ENCODE measurements around the gene GGTLC2.
"Not testable (repeated sequence)": the region's sequence is repeated elsewhere in the genome, so short reads cannot be mapped to it uniquely, and the experiment has no call there.

Gene GGTLC2

DNA sequence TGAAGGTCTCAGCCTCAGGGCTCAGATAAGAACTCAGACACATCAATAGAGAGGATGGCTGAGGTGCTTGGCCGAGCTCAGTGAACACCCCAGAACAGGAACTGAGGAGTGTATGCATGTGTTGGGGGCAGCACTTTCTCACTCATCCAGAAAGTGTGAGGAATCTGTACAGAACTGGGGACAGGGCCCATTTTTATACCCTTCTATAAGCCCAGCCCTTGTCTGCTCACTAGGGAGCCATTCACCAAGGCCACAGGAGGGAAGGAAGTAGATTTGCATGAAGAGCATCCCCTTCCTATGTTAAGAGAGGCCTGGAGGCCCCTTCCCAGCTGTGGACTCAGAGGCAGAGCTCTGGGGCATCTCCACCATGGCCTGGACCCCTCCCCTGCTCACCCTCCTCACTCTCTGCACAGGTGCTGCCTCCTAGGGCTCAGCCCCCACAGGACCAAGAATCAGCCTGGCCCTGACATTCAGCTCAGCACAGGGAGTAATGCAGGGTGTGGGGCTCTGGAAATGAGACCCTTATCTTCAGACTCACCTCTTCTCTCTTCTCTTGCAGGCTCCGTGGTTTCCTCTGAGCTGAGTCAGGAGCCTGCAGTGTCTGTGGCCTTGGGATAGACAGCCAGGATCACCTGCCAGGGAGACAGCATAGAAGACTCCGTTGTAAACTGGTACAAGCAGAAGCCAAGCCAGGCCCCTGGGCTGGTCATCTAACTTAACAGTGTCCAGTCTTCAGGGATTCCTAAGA lies 39.9 kb upstream of the GGTLC2 start:
- ChIA-PET CTCF (no interaction called here), POLR2A (no interaction called here)
- no peak for DNase-seq (ENCODE audit: extremely low spot score)
- TF ChIP-seq ARNT (IDR thresholded peaks at IDR 0.05), result no peak
- no peak for TF ChIP-seq BHLHE40 (IDR thresholded peaks at IDR 0.05; ENCODE audit: borderline replicate concordance)
- no peak for TF ChIP-seq ZNF384 (IDR thresholded peaks at IDR 0.05)
- TF ChIP-seq HDGF (IDR thresholded peaks at IDR 0.05; ENCODE audit: borderline replicate concordance), result no peak
- TF ChIP-seq L3MBTL2 (conservative IDR thresholded peaks at IDR 0.05), result no peak
- TF ChIP-seq NFRKB (IDR thresholded peaks at IDR 0.05), result no peak
- TF ChIP-seq, protein P1, sequence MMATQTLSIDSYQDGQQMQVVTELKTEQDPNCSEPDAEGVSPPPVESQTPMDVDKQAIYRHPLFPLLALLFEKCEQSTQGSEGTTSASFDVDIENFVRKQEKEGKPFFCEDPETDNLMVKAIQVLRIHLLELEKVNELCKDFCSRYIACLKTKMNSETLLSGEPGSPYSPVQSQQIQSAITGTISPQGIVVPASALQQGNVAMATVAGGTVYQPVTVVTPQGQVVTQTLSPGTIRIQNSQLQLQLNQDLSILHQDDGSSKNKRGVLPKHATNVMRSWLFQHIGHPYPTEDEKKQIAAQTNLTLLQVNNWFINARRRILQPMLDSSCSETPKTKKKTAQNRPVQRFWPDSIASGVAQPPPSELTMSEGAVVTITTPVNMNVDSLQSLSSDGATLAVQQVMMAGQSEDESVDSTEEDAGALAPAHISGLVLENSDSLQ (IDR thresholded peaks at IDR 0.05), result no peak
- TF ChIP-seq SP1 (IDR thresholded peaks at IDR 0.05), result no peak
- no peak for TF ChIP-seq ELF4 (IDR thresholded peaks at IDR 0.05)
- no peak for TF ChIP-seq CTBP1 (IDR thresholded peaks at IDR 0.05; ENCODE audit: borderline replicate concordance)
- TF ChIP-seq LEF1 (IDR thresholded peaks at IDR 0.05; ENCODE audit: borderline replicate concordance), result no peak
- no peak for TF ChIP-seq FOXM1 (IDR thresholded peaks at IDR 0.05; ENCODE audit: borderline replicate concordance)
- no peak for TF ChIP-seq SUZ12 (IDR thresholded peaks at IDR 0.05)
- no peak for TF ChIP-seq TARDBP (IDR thresholded peaks at IDR 0.05)
- TF ChIP-seq FOXA1 (IDR thresholded peaks at IDR 0.05), result no peak
- TF ChIP-seq FOXK2 (IDR thresholded peaks at IDR 0.05), result no peak

DNA sequence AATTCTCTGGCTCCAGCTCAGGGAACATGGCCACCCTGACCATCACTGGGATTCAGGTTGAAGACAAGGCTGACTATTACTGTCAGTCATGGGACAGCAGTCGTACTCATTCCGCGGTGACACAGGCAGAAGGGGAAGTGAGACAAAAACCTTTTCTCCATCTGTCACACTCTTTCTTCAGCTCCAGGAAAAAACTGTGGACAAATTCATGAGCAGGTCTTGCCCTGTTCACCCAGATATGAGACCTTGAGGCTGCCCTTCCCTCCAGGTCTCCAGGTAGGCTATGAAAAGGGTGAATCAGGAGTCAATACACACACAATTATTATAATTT lies 39.4 kb upstream of the GGTLC2 start:
- TF ChIP-seq L3MBTL2 (conservative IDR thresholded peaks at IDR 0.05) (no peak), FOXM1 (IDR thresholded peaks at IDR 0.05; ENCODE audit: borderline replicate concordance) (no peak), SP1 (IDR thresholded peaks at IDR 0.05) (no peak), TARDBP (IDR thresholded peaks at IDR 0.05) (no peak), FOXA1 (IDR thresholded peaks at IDR 0.05) (no peak), ZNF384 (IDR thresholded peaks at IDR 0.05) (no peak), FOXK2 (IDR thresholded peaks at IDR 0.05) (no peak), ARNT (IDR thresholded peaks at IDR 0.05) (no peak), NFRKB (IDR thresholded peaks at IDR 0.05) (no peak), BHLHE40 (IDR thresholded peaks at IDR 0.05; ENCODE audit: borderline replicate concordance) (no peak), SUZ12 (IDR thresholded peaks at IDR 0.05) (no peak), CTBP1 (IDR thresholded peaks at IDR 0.05; ENCODE audit: borderline replicate concordance) (no peak), LEF1 (IDR thresholded peaks at IDR 0.05; ENCODE audit: borderline replicate concordance) (no peak), ELF4 (IDR thresholded peaks at IDR 0.05) (no peak), HDGF (IDR thresholded peaks at IDR 0.05; ENCODE audit: borderline replicate concordance) (no peak)
- TF ChIP-seq, protein P1 (IDR thresholded peaks at IDR 0.05), result no peak
- POLR2A ChIA-PET, result no interaction called here

DNA sequence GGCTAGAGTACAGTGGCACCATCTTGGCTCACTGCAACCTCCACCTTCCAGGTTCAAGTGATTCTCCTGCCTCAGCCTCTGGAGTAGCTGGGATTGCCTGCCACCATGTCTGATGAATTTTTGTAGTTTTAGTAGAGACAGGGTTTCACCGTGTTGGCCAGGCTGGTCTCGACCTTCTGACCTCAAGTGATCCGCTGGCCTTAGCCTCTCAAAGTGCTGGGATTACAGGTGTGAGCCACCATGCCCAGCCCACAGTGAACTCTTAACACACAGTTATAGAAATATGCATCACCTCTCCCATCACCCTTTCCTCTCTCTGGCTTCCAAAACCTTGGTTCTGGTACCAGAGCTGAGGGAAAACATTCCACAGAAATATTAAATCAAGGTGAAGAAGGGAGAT lies 36.4 kb upstream of the GGTLC2 start:
- CTCF ChIA-PET; POLR2A ChIA-PET; DNase-seq (ENCODE audit: extremely low spot score): not testable (repeated sequence)

More for the DNA sequence above, 39.4 kb upstream of the GGTLC2 start:
- no peak for DNase-seq (ENCODE audit: extremely low spot score)
- CTCF ChIA-PET, result interaction anchor here (0.5 kb wide), 1 partner anchor 140 kb away, joined by 3 read pairs; no protein-coding TSS in a partner anchor

GRCh38 chr22:22609291-22609690 lies 35.1 kb upstream of the GGTLC2 start:
- no peak for DNase-seq (ENCODE audit: extremely low spot score)
- POLR2A ChIA-PET, result no interaction called here
- CTCF ChIA-PET, result no interaction called here
- TF ChIP-seq HDGF (IDR thresholded peaks at IDR 0.05; ENCODE audit: borderline replicate concordance), result no peak
- no peak for TF ChIP-seq FOXK2 (IDR thresholded peaks at IDR 0.05)

DNA sequence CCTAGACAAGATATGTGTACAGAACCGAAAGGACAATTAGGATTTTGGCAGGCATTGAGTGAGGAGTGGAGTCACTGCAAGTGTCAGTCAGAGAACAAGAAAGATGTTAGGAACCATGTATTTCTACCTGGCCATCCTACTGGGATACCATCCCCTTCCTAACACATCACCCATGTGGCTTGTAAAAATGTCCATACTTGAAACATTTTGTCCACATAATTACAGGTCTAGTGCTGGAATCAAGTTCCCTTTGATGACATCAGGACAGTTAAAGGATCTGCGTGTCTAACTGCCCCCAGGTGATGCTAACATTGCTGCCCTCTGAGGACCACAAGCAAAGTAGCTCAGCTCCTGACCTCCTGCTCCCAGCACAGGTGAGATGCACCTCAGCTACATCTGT lies 31.9 kb upstream of the GGTLC2 start:
- TF ChIP-seq FOXM1 (IDR thresholded peaks at IDR 0.05; ENCODE audit: borderline replicate concordance) (no peak), L3MBTL2 (conservative IDR thresholded peaks at IDR 0.05) (no peak), FOXA1 (IDR thresholded peaks at IDR 0.05) (no peak), FOXK2 (IDR thresholded peaks at IDR 0.05) (no peak), ARNT (IDR thresholded peaks at IDR 0.05) (no peak), TARDBP (IDR thresholded peaks at IDR 0.05) (no peak), ELF4 (IDR thresholded peaks at IDR 0.05) (no peak)
- ChIA-PET CTCF (no interaction called here), POLR2A (no interaction called here)
- no peak for DNase-seq (ENCODE audit: extremely low spot score)

DNA sequence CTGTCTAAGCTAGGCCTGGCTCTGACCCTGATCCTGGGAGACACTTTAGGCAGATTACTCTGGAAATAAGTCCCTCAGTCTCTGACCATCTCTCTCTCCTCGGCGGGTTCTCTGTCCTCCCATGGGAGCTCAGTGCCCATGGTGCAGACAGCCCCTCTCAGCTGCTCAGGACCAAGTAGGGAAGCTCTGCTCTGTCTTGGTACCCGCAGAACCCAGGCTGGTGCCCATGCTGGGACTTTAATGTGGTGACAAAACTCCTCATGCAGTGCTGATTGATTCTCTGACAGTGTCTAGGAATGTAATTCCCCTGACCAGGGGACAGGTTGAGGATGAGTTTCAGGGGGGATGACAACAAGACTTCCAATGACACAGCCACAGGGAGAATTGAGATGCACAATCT lies 30.3 kb upstream of the GGTLC2 start:
- TF ChIP-seq, protein P1 (IDR thresholded peaks at IDR 0.05), result no peak
- TF ChIP-seq TARDBP (IDR thresholded peaks at IDR 0.05), result no peak
- no peak for TF ChIP-seq FOXK2 (IDR thresholded peaks at IDR 0.05)
- no peak for TF ChIP-seq HDGF (IDR thresholded peaks at IDR 0.05; ENCODE audit: borderline replicate concordance)
- no peak for TF ChIP-seq ZNF384 (IDR thresholded peaks at IDR 0.05)
- no peak for TF ChIP-seq CTBP1 (IDR thresholded peaks at IDR 0.05; ENCODE audit: borderline replicate concordance)
- TF ChIP-seq ELF4 (IDR thresholded peaks at IDR 0.05), result no peak
- TF ChIP-seq FOXA1 (IDR thresholded peaks at IDR 0.05), result no peak
- no peak for TF ChIP-seq BHLHE40 (IDR thresholded peaks at IDR 0.05; ENCODE audit: borderline replicate concordance)
- no peak for TF ChIP-seq SUZ12 (IDR thresholded peaks at IDR 0.05)
- no peak for TF ChIP-seq LEF1 (IDR thresholded peaks at IDR 0.05; ENCODE audit: borderline replicate concordance)
- no peak for TF ChIP-seq FOXM1 (IDR thresholded peaks at IDR 0.05; ENCODE audit: borderline replicate concordance)
- no peak for TF ChIP-seq NFRKB (IDR thresholded peaks at IDR 0.05)
- TF ChIP-seq SP1 (IDR thresholded peaks at IDR 0.05), result no peak
- no peak for TF ChIP-seq L3MBTL2 (conservative IDR thresholded peaks at IDR 0.05)
- TF ChIP-seq ARNT (IDR thresholded peaks at IDR 0.05), result no peak
- POLR2A ChIA-PET, result no interaction called here
- DNase-seq (ENCODE audit: extremely low spot score), result no peak
- CTCF ChIA-PET, result interaction anchor here (0.6 to 0.7 kb wide), 2 partner anchors 28 to 150 kb away, joined by 3 read pairs; no protein-coding TSS in a partner anchor

Measured in HEK293T (cell line).